ENCODE measurements around the gene LRCH1.

DNA sequence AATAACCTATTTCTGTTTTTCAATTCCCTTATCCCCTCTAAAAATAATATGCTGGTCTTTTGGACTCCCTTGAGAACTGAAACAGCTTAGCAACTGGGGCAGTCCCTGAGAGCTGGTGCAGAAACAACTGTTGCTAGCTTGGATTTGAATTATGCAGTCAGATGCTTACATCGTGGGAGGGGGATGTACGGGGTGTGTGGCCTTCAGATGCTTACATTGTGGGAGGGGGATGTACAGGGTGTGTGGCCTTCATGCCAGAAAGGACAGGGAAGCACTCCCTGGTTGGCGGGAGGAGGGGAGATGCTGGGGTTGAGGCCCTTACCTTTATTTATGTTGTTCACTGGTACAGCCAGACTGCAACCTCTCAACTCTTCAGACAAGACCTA is 25.6 kb downstream of the LRCH1 start:
- TF ChIP-seq, protein P1, sequence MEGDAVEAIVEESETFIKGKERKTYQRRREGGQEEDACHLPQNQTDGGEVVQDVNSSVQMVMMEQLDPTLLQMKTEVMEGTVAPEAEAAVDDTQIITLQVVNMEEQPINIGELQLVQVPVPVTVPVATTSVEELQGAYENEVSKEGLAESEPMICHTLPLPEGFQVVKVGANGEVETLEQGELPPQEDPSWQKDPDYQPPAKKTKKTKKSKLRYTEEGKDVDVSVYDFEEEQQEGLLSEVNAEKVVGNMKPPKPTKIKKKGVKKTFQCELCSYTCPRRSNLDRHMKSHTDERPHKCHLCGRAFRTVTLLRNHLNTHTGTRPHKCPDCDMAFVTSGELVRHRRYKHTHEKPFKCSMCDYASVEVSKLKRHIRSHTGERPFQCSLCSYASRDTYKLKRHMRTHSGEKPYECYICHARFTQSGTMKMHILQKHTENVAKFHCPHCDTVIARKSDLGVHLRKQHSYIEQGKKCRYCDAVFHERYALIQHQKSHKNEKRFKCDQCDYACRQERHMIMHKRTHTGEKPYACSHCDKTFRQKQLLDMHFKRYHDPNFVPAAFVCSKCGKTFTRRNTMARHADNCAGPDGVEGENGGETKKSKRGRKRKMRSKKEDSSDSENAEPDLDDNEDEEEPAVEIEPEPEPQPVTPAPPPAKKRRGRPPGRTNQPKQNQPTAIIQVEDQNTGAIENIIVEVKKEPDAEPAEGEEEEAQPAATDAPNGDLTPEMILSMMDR (conservative IDR thresholded peaks at IDR 0.05), result no peak
- no peak for TF ChIP-seq EZH2 (IDR thresholded peaks at IDR 0.05; ENCODE audit: low read depth)

Data from PC-9 (cell line).